ENCODE results near the gene GPANK1.
A peak's percentile ranks its signal among the peaks of the same experiment; 100 is the strongest.

Gene GPANK1

DNA sequence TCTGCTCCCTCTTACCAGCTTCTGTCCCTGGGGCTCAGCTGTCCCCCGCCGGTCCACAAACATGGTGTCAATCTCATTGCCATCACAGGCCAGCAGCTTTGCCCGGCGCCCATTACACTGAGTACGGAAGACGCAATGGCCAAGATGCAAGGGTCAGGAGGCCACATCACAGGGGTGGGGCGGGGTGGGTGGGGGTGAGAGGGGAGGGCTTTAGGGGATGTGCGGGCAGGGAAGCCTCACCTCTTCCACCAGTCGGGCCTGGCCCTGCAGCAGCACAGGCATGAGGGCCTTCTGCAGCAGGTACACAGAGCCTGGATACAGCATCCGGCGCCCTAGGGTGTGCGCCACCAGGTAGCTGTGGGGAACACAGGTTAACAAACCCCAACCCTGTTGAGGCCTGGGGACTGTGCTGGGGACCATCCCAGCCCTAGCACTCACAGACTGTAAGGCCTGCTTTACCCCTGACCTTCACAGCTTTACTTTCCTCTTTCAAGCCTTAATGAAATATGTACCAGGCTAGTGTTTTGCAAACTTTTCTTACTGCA, 26.8 kb upstream of the GPANK1 start:
- DNase-seq (ENCODE audit: low spot score) = no peak
- FAIRE-seq = no peak

DNA sequence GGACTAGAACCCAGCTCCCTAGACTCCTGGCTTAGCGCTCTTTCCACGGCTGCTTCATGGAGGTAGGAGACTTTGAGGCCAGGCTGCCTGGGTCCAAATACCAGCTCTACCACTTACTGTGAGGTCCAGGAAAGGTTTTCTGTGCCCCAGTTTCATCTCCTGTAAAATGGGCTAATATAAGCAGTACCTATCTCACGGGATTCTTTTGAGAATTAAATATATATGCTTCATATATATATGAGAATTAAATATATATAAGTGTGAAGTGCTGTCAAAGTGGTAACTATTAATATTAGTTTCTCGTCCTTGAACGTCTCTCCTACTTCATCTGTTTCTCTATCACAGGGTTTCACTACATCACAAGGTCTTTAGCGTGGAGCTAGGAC, 26.3 kb upstream of the GPANK1 start:
- DNase-seq (ENCODE audit: low spot score) = no peak
- FAIRE-seq = no peak

DNA sequence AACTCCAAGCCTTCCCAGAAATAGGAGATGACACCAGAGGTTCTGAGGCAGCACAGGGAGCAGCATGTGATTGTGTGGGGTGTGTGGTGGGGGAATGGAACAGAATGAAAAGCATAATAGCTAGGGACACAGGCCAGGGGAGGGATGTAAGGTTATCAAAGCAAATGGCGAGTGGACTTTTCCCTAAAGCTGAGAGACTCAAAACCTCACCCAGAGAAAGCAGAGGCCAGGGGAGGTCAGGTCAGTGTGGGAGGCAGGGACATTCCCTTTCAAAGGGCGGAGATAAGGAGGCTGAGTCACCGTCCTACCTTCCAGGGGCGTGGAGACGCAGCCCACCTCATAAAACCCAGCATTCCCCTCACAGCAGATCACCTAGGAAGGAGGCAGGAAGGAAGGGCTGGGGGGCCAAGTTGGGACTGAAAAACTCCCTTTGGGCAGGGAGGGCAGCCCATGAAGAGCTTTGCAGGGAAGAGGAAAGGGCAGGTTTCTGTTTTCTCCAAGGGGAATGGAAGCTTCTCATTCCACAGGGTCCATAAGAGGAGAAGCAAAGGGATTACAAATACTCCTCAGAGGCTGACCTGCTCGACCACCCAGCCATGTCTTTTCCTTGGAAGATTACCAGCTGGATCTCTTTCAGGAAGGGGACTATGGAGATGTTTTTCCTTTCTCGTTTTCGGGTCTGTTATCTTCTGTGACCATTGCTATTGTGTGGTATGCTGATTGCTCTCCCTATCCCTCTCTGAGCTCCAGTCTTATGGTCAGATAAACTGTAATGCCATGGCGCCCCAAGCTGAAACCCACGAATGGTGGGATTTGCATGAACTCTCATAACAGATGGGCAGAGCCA, 25.7 kb upstream of the GPANK1 start:
- no peak for FAIRE-seq

DNA sequence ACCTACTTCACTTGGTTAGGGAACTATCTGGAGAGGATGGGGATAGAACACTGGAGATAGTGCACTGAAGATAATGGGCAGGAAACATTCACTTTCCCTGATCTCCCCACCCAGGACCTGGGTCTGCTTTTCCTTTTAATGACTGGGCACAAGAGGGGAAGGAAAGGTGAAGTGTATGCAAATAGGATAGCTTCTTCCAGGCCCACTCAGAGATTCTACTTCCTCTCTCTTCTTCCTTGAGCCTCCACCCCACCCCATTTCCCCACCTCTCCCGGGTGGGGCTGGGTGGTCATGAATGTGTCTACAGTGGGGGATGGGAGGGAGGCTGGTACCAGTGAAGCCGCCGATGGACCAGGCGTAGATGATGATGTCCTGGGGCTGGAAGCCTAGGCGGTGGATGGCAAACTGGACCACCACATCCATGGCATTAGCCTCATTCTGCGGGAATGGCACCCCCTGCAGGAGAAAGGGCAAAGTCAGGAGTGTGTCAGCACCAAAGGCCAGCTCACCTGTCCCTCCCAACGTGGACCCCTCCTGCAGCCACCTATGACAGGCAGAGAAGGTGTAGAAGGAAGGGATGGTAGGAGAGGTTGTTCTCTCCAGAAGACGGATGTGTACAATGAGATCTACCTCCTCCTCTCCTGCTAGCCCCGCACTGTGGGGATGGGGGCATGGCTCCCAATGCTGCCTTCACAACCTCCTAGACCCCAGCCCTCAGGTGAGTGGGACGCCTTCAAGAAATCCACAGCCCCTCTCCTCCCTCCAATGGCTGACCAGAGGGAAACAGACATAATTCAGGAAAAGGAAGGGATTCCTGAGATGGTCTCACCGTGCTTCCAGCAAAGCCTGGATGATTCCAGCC, 24.7 kb upstream of the GPANK1 start:
- FAIRE-seq (no peak), DNase-seq (ENCODE audit: low spot score) (no peak)

More for the DNA sequence above, 25.7 kb upstream of the GPANK1 start:
- DNase-seq (ENCODE audit: low spot score) = no peak

DNA sequence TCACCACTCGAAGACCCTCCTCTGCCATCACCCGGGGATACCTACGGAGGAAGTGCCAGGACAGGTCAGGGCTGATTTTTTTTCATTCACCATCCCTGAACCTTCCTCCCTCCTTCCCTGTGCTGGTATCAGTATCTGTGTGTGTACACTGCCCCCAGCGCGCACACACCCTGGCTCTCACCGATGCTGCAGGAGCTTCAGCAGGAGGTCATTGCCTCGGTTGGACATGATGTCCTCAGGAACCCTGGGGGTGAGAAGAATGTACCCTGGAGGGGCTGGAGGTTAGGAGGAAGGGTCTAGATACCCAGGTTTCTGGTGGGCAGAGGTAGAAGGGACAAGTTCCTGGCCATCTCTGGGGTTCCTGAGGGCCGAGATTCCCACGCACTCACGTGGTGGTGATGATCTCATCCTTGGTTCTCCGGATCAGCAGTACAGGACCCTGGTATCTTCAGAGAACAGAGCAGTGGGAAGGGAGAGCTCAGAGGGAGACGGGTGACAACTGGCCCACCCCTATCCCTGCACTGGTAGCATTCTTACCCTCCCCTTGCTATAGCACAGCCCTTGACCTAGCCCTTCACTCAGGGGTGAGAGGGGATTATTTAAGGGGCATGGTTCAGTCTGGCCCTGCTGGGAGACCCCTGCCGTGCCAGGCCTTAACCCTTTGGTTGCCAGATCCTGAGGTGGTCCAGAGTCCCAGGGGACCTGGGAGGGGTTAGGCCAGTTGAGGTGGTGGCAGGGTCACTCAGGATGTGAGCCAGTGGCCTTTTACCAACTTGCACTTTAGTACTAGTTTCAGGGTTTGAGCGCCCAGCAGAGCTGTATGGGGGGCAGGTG, 23.3 kb upstream of the GPANK1 start:
- no peak for DNase-seq (ENCODE audit: low spot score)
- no peak for FAIRE-seq

DNA sequence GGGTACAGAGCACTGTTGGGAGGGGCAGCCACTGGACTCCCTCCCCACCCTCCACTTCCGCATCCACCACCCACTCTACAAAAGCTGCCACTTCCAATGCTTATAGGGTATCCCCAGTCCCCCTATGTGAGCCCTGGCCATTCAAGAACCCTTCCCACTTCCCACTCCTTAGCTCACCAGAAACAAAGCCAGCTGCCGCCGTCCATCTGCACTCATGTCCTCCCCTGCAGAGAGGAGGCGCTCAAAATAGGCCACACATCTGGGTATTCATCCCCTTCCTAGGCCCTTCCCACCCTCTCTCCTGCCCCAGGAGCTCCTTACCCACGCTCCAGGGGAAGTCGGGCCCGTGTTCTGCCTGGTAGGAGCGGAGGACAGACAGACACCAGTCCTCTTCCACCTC, 22.5 kb upstream of the GPANK1 start:
- DNase-seq (ENCODE audit: low spot score) = no peak
- no peak for FAIRE-seq

DNA sequence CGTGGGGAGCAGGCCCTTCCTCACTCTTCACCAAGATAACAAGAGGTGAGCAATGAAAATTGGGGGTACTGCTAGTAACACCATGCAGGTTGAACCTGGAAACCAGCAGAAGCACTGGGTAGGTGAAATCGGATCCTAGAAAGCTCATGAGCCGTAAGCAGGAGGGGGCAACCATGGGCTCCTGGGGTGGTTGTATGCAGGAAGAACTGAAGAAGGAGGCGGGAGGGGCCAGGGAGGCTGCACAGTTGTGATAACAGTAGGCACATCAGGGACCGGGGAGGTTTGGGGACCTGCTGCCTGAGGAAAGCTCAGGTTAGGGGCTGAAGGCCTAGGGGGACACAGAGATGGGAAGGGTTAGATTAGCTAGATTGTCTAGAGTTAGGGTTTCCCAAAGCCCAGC, 21.7 kb upstream of the GPANK1 start:
- DNase-seq (ENCODE audit: low spot score) = no peak
- FAIRE-seq = no peak

DNA sequence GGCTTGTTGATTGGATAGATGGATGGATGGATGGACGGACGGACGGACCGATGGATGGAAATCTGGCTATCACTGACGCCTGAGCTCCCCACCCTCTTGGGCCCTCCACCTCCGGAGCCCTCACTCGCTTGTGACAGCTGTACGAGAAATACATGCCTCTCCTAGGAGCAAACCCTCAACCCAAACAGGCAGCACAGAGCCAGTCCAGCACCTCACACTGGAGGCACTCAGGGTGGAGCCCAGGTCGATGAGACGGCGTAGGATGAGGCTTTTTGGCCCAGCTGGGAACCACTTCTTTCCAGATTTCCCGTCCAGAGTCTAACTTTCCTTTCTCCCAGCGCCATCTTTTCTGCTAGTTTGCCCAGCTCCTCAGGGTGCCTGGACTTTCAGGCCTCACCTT, 18.8 kb upstream of the GPANK1 start:
- DNase-seq (ENCODE audit: low spot score) = no peak
- no peak for FAIRE-seq

DNA sequence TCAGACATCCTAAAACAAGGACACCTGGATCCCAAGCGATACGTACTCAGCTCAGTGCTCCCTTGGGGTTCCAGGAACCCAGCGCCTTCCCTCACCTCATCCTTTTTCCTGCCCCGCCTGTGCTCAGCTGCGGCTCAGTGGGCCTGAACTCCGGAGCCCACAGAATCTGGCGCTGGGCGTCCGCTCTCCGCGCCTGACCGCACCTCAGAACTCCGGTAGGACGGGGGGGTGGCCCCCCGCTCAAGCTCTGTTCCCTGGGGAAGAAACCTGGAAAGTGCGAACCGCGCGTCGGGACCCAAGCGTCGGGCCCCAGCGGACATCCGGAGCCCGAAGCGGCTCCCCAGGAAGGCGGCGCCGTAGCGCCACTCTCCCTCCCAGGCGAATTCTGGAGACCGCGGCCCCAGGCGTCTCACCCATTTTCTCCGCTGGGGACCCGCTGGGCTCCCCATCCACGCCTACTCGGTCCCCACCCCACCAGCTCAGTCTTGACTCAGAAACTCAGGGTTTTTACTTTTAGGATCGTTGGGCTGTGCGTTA, 16.4 kb upstream of the GPANK1 start:
- DNase-seq (ENCODE audit: low spot score) = no peak
- no peak for FAIRE-seq

DNA sequence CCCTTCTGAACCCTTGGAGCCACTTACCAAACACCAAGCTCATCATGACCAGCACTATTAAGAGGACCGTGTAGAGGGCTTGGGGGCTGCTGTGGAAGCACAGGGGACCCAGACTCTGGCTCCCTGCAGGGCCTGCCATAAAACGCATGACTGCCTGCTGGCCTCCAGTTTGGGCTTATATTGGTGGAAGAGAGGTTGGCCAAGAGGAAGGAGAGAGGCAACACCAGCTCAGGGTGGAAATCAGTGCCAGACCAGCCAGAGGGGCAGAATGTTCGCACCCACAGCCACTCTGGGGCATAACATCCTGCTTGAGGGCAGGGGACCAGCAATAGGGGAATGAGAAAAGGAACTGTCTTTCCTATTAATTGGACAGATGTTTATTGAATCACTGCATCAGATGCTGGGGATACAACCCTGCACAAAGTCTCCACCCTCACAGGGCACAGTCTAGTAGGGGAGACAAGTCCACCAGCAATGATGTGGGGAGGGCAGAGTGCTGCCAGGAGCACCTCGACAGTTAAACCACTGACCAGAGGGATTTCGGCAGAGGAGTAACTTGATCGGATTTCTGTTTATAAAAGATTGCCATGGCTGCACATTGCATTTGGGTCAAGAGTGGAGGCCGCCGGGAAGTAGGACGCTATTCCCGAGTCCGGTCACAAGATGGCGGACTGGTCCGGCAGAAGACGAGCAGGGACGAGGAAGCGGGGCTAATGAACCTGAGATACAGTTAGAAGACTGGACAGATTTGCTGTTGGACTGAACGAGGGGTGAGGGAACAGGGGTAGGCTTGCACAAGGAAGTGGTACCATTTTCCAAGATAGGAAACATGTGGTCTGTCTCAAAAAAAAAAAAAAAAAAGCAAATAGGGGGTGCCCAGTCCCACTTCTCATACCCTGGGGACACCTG, 15.7 kb upstream of the GPANK1 start, which contains the start of gene LY6G5C:
Gene LY6G5C (minus strand): TSS at position 842 of the 909 bp plus-strand sequence. CDS start 694 bp downstream, at position 148.
- FAIRE-seq = no peak
- DNase-seq (ENCODE audit: low spot score) = peak; percentile 67

DNA sequence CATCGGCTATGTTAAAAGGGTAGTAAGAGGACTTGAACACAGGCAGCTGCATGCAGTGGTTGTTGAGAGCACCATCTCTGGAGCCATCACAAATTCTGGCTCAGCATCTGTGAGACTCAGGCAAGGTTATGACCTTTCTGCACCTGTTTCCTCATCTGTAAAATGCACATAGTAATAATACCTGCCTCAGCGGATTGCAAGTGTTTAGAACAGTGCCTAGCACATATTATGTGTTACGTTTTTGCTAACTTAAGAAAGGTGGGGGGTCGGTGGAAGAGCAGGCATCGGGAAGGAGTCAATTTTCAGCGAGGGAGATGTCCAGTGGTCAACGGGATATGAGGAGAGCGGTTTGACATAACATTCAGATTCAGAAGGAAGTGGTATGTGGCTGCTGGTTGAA, 13.2 kb upstream of the GPANK1 start:
- FAIRE-seq = no peak
- DNase-seq (ENCODE audit: low spot score) = no peak

DNA sequence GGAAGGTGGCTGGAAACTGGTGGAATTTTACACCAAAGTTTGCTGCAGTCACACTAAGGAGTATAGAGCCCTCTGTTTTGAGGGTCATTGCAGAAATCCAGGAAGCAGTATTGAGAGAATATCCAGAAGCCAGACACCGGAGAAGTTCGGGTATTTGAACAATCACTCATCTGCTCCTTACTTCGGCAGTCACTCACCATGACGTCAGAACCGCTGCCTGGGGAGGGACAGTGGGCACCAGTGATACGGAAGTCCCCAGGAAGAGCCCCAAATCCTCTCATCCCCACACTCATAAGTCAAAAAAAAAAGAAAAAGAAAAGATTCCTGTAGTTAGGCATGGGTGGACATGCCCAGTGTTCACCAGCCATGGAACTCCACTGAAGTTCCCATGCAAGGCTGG, 12.1 kb upstream of the GPANK1 start:
- FAIRE-seq (no peak), DNase-seq (ENCODE audit: low spot score) (no peak)

DNA sequence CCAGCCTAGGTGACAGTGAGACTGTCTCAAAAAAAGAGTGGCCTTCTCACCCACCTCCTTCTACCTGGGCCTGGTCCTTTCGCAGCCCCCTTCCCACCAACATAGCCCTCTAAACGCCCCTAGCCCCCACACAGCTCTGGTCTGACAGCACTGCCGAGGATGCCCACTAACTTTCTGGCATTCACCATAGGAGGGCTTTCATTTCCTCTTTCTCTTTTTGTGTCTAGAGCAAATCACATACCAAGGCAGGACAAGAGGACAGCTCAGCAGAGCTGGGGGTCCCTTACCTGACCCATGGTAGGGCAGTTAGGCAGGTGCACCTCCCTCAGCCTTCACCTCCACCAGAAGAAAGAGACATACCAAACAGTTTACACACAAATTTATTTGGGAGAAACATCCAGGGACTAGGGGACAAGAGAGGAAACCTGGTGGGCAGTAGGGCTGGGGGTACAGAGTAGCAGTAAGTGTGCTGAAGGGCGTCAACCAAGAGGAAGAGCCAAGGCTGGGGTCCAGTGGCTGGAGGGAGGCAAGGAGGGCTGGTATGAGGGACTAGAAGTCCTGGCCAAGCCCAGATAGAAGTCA, 11.6 kb upstream of the GPANK1 start:
- no peak for DNase-seq (ENCODE audit: low spot score)

DNA sequence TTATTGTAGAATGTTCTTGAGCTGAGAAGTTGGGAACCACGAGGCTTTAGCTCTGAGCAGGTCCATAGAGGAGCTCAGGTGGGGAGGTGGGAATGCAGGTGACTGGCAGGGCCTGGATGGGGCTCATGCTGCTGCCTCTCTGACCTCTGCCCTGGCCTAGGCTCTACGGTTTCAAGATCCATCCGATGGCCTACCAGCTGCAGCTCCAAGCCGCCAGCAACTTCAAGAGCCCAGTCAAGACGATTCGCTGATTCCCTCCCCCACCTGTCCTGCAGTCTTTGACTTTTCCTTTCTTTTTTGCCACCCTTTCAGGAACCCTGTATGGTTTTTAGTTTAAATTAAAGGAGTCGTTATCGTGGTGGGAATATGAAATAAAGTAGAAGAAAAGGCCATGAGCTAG, 4.9 kb upstream of the GPANK1 start, which contains the start of gene LY6G5B:
Gene LY6G5B (plus strand): TSS at position 301 of the 400 bp plus-strand sequence. CDS start 975 bp downstream, outside the sequence.
- FAIRE-seq = no peak
- DNase-seq (ENCODE audit: low spot score) = no peak

More for the DNA sequence above, 11.6 kb upstream of the GPANK1 start:
- no peak for FAIRE-seq

DNA sequence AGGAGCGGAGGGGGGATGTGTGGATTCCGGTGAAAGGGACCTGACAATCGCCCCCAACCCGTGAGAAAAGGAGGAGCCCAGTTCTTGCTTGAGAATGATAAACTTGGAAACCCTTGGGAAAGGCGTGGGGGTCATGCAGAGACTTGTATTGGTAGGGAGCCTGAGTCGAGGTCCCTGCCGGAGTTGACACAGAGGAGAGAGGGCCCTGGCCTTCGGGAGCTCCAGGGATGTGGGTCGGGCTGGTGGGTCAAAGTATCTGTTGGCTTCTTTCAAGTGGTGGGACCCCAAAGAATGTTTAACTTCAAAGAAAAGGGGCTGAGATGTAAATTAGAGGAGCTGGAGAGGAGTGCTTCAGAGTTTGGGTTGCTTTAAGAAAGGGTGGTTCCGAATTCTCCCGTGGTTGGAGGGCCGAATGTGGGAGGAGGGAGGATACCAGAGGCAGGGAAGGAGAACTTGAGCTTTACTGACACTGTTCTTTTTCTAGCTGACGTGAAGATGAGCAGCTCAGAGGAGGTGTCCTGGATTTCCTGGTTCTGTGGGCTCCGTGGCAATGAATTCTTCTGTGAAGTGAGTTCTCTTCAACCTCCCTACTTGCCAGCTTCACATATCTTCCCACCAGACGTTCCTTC, 1.7 kb upstream of the GPANK1 start:
- DNase-seq (ENCODE audit: low spot score) = no peak
- FAIRE-seq = no peak

DNA sequence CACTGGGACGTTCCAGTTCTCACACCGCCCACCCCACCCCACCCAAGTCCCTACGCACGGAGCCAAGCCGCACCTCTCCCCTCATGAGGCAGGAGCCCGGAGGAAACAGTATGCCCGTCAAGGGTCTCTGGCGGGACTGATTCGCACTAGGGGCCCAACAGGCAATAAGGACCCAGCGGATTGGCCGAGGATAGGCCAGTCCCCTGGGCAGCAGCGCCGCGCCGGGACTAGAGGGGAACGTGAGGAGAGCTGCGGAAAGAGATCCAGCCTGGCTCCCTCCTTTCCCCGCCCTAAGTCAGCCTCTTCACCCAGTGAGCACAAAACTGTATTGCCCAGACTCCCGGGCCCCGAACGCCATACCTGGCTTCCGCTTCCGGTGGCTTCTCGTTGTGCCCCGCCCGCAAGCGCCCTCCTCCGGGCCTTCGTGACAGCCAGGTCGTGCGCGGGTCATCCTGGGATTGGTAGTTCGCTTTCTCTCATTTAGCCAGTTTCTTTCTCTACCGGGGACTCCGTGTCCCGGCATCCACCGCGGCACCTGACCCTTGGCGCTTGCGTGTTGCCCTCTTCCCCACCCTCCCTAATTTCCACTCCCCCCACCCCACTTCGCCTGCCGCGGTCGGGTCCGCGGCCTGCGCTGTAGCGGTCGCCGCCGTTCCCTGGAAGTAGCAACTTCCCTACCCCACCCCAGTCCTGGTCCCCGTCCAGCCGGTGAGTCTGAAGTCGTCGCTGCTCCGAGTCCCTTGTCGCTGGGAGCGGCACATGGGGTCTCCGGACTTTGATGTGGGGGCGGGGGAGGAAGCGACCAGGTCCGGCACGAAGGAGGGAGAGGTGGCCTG, 922 bp upstream of the GPANK1 start, which contains the start of gene CSNK2B:
Gene CSNK2B (plus strand): TSS at position 580 of the 836 bp plus-strand sequence. CDS start 752 bp downstream, outside the sequence.
- FAIRE-seq (peak; percentile 52), DNase-seq (ENCODE audit: low spot score) (peak; percentile 90)

DNA sequence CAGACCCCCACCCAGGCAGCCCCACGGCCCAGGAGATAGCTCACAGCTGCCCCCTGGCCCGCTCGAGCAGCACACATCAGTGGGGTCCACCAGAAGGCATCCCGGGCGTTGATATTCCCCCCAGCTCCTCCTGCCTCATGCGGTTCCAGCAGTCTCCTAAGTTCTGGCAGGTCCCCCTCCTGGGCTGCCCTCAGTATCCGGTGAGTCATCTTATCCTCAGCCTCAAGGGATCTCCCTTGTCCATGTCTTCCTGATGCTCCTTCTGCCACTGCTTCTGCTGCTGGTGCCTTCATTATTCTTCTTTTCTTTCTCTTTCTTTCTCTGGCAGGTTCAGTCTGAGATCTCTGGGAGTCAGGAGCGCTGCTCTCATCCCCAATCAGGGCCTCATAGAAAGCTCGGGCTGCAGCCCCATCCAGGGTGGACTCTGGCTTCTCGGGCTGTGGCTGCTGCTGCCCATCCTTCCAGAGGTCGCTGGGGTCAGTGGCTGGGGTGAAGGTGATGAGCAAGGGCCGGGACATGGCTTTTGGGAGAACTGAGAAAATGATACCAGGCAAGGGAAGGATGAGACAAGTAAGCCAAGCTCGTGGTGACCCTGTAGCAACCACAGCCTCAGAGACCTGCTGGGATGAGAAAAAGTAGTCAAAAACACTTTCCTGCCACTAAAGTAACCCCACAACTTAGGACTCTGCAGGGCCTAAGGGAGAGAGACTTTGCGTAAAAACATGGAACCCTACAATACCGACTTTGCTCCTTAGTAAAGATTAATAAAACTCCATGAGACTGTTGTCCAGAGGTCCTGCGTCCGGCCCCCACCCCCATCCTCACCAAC, 622 bp downstream of the GPANK1 start:
- no peak for FAIRE-seq
- peak; percentile 65 for DNase-seq (ENCODE audit: low spot score)
